Measurements from ENCODE around the gene RAVER1. TPM values are rescaled to one million over a fixed set of nuclear protein-coding genes. Genes with fewer than 3 reads are reported as not detected.

Gene RAVER1
- total and polyA plus RNA-seq, 7 donors: 8.4 to 37.0 (median 14.8) TPM

GRCh38 chr19:10289836-10290356, 43.4 kb downstream of the RAVER1 start, which contains the start of gene ICAM5:
Gene ICAM5, plus strand, starts transcription at chr19:10289952. Its CDS starts 92 bp downstream, at chr19:10290044.
- WGBS, 2 donors: 2% methylated on average over 45 of the region's 45 CpGs
- peaks cover 0 to 2% (median 0%) of the 10 kb centered on the region in 4 donors for H3K36me3 ChIP-seq
- H3K9me3 ChIP-seq: no peaks in the 10 kb centered on the region
- no peak within 1 kb of the TSS for H3K27ac ChIP-seq
- TF ChIP-seq POLR2A (IDR thresholded peaks at IDR 0.05): no peak
- TF ChIP-seq CTCF (IDR thresholded peaks at IDR 0.05): no peak
- no peak for TF ChIP-seq POLR2AphosphoS5 (IDR thresholded peaks at IDR 0.05)
- no peak for TF ChIP-seq EP300 (IDR thresholded peaks at IDR 0.05)
- H3K4me1 ChIP-seq: peaks cover 0 to 64% (median 50%) of the 10 kb centered on the region in 4 donors
- no peak for DNase-seq
- intact Hi-C loops (cut with DNase I): no loop called here
- H3K27me3 ChIP-seq: peaks cover 73 to 100% (median 85%) of the 10 kb centered on the region in 3 donors
- peak within 1 kb of the TSS in 3 of 4 donors; percentile 8 to 37 (median 36) for H3K4me3 ChIP-seq

GRCh38 chr19:10289167-10289835, 44.0 kb downstream of the RAVER1 start:
- H3K27me3 ChIP-seq: peaks cover 67 to 99% (median 79%) of the 10 kb centered on the region in 3 donors

GRCh38 chr19:10288662-10289166, 44.6 kb downstream of the RAVER1 start:
- peak overlapping the region in 2 of 4 donors; percentile 29 to 31 for H3K4me3 ChIP-seq

More at GRCh38 chr19:10289167-10289835, 44.0 kb downstream of the RAVER1 start:
- intact Hi-C loops (cut with DNase I): no loop called here
- H3K36me3 ChIP-seq: peaks cover 0 to 7% (median 0%) of the 10 kb centered on the region in 4 donors
- peaks cover 0 to 61% (median 50%) of the 10 kb centered on the region in 4 donors for H3K4me1 ChIP-seq
- no peak for DNase-seq
- no peaks in the 10 kb centered on the region for H3K9me3 ChIP-seq
- peak overlapping the region in 3 of 4 donors; percentile 8 to 31 (median 29) for H3K4me3 ChIP-seq
- WGBS, 2 donors: 1 to 4% methylated on average over 50 of the region's 50 CpGs
- TF ChIP-seq EP300 (IDR thresholded peaks at IDR 0.05) (no peak), CTCF (IDR thresholded peaks at IDR 0.05) (no peak), POLR2AphosphoS5 (IDR thresholded peaks at IDR 0.05) (no peak), POLR2A (IDR thresholded peaks at IDR 0.05) (no peak)
- no peak overlapping the region for H3K27ac ChIP-seq

More at GRCh38 chr19:10288662-10289166, 44.6 kb downstream of the RAVER1 start:
- WGBS, 2 donors: 2 to 3% methylated on average over 23 of the region's 23 CpGs
- H3K27ac ChIP-seq: no peak overlapping the region
- H3K4me1 ChIP-seq: peaks cover 0 to 59% (median 50%) of the 10 kb centered on the region in 4 donors
- no peak for TF ChIP-seq EP300 (IDR thresholded peaks at IDR 0.05)
- no peak for TF ChIP-seq POLR2A (IDR thresholded peaks at IDR 0.05)
- no peak for TF ChIP-seq CTCF (IDR thresholded peaks at IDR 0.05)
- no peak for TF ChIP-seq POLR2AphosphoS5 (IDR thresholded peaks at IDR 0.05)
- H3K27me3 ChIP-seq: peaks cover 61 to 99% (median 73%) of the 10 kb centered on the region in 3 donors
- peaks cover 0 to 9% (median 0%) of the 10 kb centered on the region in 4 donors for H3K36me3 ChIP-seq
- intact Hi-C loops (cut with DNase I): no loop called here
- no peaks in the 10 kb centered on the region for H3K9me3 ChIP-seq
- no peak for DNase-seq

Data from sigmoid colon (tissue), 7 donors.